T-helper 2 cell (primary cell): ENCODE results near the gene AATK.

Experiments used
- DNase-seq, 5 experiments: peaks; one replicate each; pipeline versions ENCODE4 v3.0.0 to v3.0.0-alpha.2; 2012 to 2022

Gene AATK

GRCh38 chr17:81179861-81180260 is 13.8 kb upstream of the AATK start:
- no peak for DNase-seq

GRCh38 chr17:81179220-81179619 is 13.2 kb upstream of the AATK start:
- DNase-seq, result no peak

- DNase-seq, result no peak
Measured at GRCh38 chr17:81178136-81179091, 12.4 kb upstream of the AATK start.

- DNase-seq, result no peak
Measured at GRCh38 chr17:81176666-81177065, 10.6 kb upstream of the AATK start.

GRCh38 chr17:81173762-81174155 is 7.7 kb upstream of the AATK start:
- no peak for DNase-seq

GRCh38 chr17:81173052-81173761 is 7.2 kb upstream of the AATK start:
- DNase-seq, result no peak

GRCh38 chr17:81171941-81172340 is 5.9 kb upstream of the AATK start:
- DNase-seq, result no peak

GRCh38 chr17:81170727-81171494 is 4.9 kb upstream of the AATK start:
- no peak for DNase-seq

GRCh38 chr17:81169870-81170309 is 3.9 kb upstream of the AATK start:
- no peak for DNase-seq

- DNase-seq, result no peak
Measured at GRCh38 chr17:81167638-81168037, 1.6 kb upstream of the AATK start.

GRCh38 chr17:81167194-81167524 is 1.1 kb upstream of the AATK start:
- no peak for DNase-seq

- DNase-seq, result no peak
Measured at GRCh38 chr17:81165246-81166032, 582 bp downstream of the AATK start, which contains the start of gene PVALEF. Gene PVALEF (plus strand): TSS chr17:81165507. CDS start chr17:81181227, 15,720 bp downstream.

- DNase-seq, result no peak
Measured at GRCh38 chr17:81164371-81165245, 1.4 kb downstream of the AATK start.

GRCh38 chr17:81163703-81164370 is 2.2 kb downstream of the AATK start:
- DNase-seq, result no peak

GRCh38 chr17:81163051-81163695 is 2.8 kb downstream of the AATK start:
- no peak for DNase-seq

GRCh38 chr17:81162491-81162890 is 3.5 kb downstream of the AATK start:
- no peak for DNase-seq

- DNase-seq, result no peak
Measured at GRCh38 chr17:81161972-81162371, 4.0 kb downstream of the AATK start.

- no peak for DNase-seq
Measured at GRCh38 chr17:81161536-81161935, 4.5 kb downstream of the AATK start.

GRCh38 chr17:81160747-81161453 is 5.1 kb downstream of the AATK start:
- no peak for DNase-seq
